Right lung (tissue), 5 donors: Measurements from ENCODE around the gene TBC1D32. TPM values are rescaled to one million over a fixed set of nuclear protein-coding genes. Genes with fewer than 3 reads are reported as not detected.

Experiments
- polyA plus RNA-seq, 5 donors: library from polyadenylated mRNA; unstranded; fragments of 120-200 nt; gene quantifications; one replicate each; pipeline versions ENCODE4 v1.2.1 to v1.2.3, GENCODE V29; 2013; ENCODE audit warnings: inconsistent platforms in 1 of 5, low replicate concordance in 1 of 5; ENCODE audit not compliant: insufficient read length in 5 of 5, insufficient read depth in 1 of 5

Gene TBC1D32
- polyA plus RNA-seq, 5 donors, result 11.9 to 23.3 (median 17.1) TPM

Other genes starting within 250 kb of the TBC1D32 start
- gene GJA1, start 101.2 kb upstream of the TBC1D32 start, polyA plus RNA-seq, result 100 to 1,000 TPM in 4 of 5 donors, 10 to 100 TPM in 1; 95.5 to 138 (median 122) TPM